HepG2 (cell line): Measurements from ENCODE around the gene DAZAP1. TPM values are rescaled to one million over a fixed set of nuclear protein-coding genes. Genes with fewer than 3 reads are reported as not detected.

Source experiments
- ELF1 ChIP-seq: sonication (generic); formaldehyde crosslinking; IDR thresholded peaks from 2 replicates; pipeline ENCODE4 v1.4.0; 2020; ENCODE audit warnings: missing genetic modification reagents
- GPBP1L1 ChIP-seq: sonication (generic); formaldehyde crosslinking; IDR thresholded peaks from 2 replicates; pipeline ENCODE4 v1.5.0; 2020; ENCODE audit warnings: mild to moderate bottlenecking, missing genetic modification reagents
- GTF3A ChIP-seq: sonication (generic); formaldehyde crosslinking; conservative IDR thresholded peaks from 2 replicates; pipeline ENCODE4 v1.4.0; 2020; ENCODE audit warnings: mild to moderate bottlenecking, missing genetic modification reagents
- GZF1 ChIP-seq: sonication (generic); formaldehyde crosslinking; IDR thresholded peaks from 2 replicates; pipeline ENCODE4 v1.5.1; 2020; ENCODE audit warnings: mild to moderate bottlenecking, missing genetic modification reagents
- HES4 ChIP-seq: sonication (generic); formaldehyde crosslinking; IDR thresholded peaks from 2 replicates; pipeline ENCODE4 v1.9.0; 2021; ENCODE audit warnings: mild to moderate bottlenecking, missing genetic modification reagents, borderline replicate concordance
- HNF4G ChIP-seq, 2 experiments: sonication (generic) in 1 of 2; formaldehyde crosslinking in 1 of 2; IDR thresholded peaks; 2 replicates each; pipeline versions ENCODE4 v1.4.0 to v1.6.1; 2011 to 2020; ENCODE audit warnings: borderline replicate concordance in 2 of 2, low read depth in 2 of 2, mild to moderate bottlenecking in 2 of 2, low read length in 1 of 2, missing genetic modification reagents in 1 of 2, moderate library complexity in 1 of 2
- KLF16 ChIP-seq, 2 experiments: sonication (generic) in 1 of 2; formaldehyde crosslinking in 1 of 2; IDR thresholded peaks; 2 replicates each; pipeline versions ENCODE4 v1.6.1 to v1.8.0; 2016 to 2023; ENCODE audit warnings: missing genetic modification reagents in 2 of 2, missing compliant biosample characterization in 1 of 2
- MXI1 ChIP-seq: IDR thresholded peaks from 3 replicates; pipeline ENCODE4 v1.6.1; 2012; ENCODE audit warnings: low read depth, low read length, inconsistent platforms, borderline replicate concordance
- NCOA5 ChIP-seq: sonication (generic); formaldehyde crosslinking; IDR thresholded peaks from 2 replicates; pipeline ENCODE4 v1.4.0; 2020; ENCODE audit warnings: missing genetic modification reagents
- NFIC ChIP-seq: IDR thresholded peaks from 2 replicates; pipeline ENCODE4 v1.6.1; 2012; ENCODE audit warnings: mild to moderate bottlenecking, low read length, inconsistent platforms
- PBX2 ChIP-seq: IDR thresholded peaks from 2 replicates; pipeline ENCODE4 v1.6.1; 2016; ENCODE audit warnings: control low read depth
- PITX1 ChIP-seq: sonication (generic); formaldehyde crosslinking; IDR thresholded peaks from 2 replicates; pipeline ENCODE4 v1.5.1; 2020; ENCODE audit warnings: mild to moderate bottlenecking, missing genetic modification reagents
- SMAD3 ChIP-seq: sonication (generic); formaldehyde crosslinking; IDR thresholded peaks from 2 replicates; pipeline ENCODE4 v1.4.0; 2020; ENCODE audit warnings: missing genetic modification reagents
- TERF1 ChIP-seq: sonication (generic); formaldehyde crosslinking; IDR thresholded peaks from 2 replicates; pipeline ENCODE4 v1.8.0; 2022; ENCODE audit warnings: mild to moderate bottlenecking, missing genetic modification reagents, moderate library complexity
- ZC3H13 ChIP-seq: sonication (generic); formaldehyde crosslinking; IDR thresholded peaks from 2 replicates; pipeline ENCODE4 v1.8.1; 2023; ENCODE audit warnings: mild to moderate bottlenecking, missing genetic modification reagents, moderate library complexity
- ZFP37 ChIP-seq: sonication (generic); formaldehyde crosslinking; IDR thresholded peaks from 2 replicates; pipeline ENCODE4 v1.4.0; 2020; ENCODE audit warnings: missing genetic modification reagents, borderline replicate concordance
- ZHX1 ChIP-seq: sonication (generic); formaldehyde crosslinking; IDR thresholded peaks from 2 replicates; pipeline ENCODE4 v1.8.1; 2022; ENCODE audit warnings: low read depth, mild to moderate bottlenecking, missing genetic modification reagents
- ZMYM4 ChIP-seq: sonication (generic); formaldehyde crosslinking; IDR thresholded peaks from 2 replicates; pipeline ENCODE4 v1.8.1; 2023; ENCODE audit warnings: mild to moderate bottlenecking, missing genetic modification reagents
- ZNF138 ChIP-seq: sonication (generic); formaldehyde crosslinking; IDR thresholded peaks from 2 replicates; pipeline ENCODE4 v1.5.0; 2020; ENCODE audit warnings: mild to moderate bottlenecking, low read depth, missing genetic modification reagents
- ZNF143 ChIP-seq: sonication (generic); formaldehyde crosslinking; IDR thresholded peaks from 2 replicates; pipeline ENCODE4 v1.4.0; 2020; ENCODE audit warnings: missing genetic modification reagents
- ZNF235 ChIP-seq: sonication (generic); formaldehyde crosslinking; IDR thresholded peaks from 2 replicates; pipeline ENCODE4 v1.8.1; 2023; ENCODE audit warnings: mild to moderate bottlenecking, missing genetic modification reagents, borderline replicate concordance
- ZNF792 ChIP-seq: IDR thresholded peaks from 2 replicates; pipeline ENCODE4 v1.6.1; 2016
- polyA plus RNA-seq, 8 experiments: library from polyadenylated mRNA; depleted of rRNA in 3 of 8; stranded (reverse) in 7 of 8; unstranded in 1 of 8; fragments of >200 nt; fragmentation: Illumina TruSeq in 4 of 8; extraction: Trizol in 4 of 8; gene quantifications; 2 replicates each; pipeline versions ENCODE4 v1.2.1 to v1.2.3, GENCODE V29; 2011 to 2016; ENCODE audit warnings: low read depth in 4 of 8, missing spikeins in 1 of 8, mixed read lengths in 1 of 8; ENCODE audit not compliant: insufficient read depth in 1 of 8
- total RNA-seq, 5 experiments: library from RNA; depleted of rRNA; stranded (reverse); fragments of >200 nt; fragmentation: Illumina TruSeq; extraction: Trizol; gene quantifications; 2 replicates each; pipeline ENCODE4 v1.2.3, GENCODE V29; 2016; ENCODE audit warnings: low read depth in 1 of 5

DAZAP1 gene
- total and polyA plus RNA-seq, 2 of the 13 experiments (the other 11 are each of a cell fraction or from before 2014, with no cell fraction given), result 63.3 to 79.2 TPM

GRCh38 chr19:1395194-1396018 is 12.0 kb upstream of the DAZAP1 start (continued):
- TF ChIP-seq PBX2 (CRISPR knock-in tag) (no peak), ZNF792 (CRISPR knock-in tag) (no peak), HNF4G (IDR thresholded peaks at IDR 0.05; ENCODE audit: borderline replicate concordance, low read depth, low read length) (no peak), HNF4G (CRISPR knock-in tag; IDR thresholded peaks at IDR 0.05; ENCODE audit: borderline replicate concordance, low read depth) (no peak), ZNF143 (CRISPR knock-in tag) (no peak), HES4 (CRISPR knock-in tag) (no peak), KLF16 (CRISPR knock-in tag; IDR thresholded peaks at IDR 0.05) (no peak), TERF1 (CRISPR knock-in tag) (no peak), GTF3A (CRISPR knock-in tag) (no peak), ZC3H13 (CRISPR knock-in tag) (0 out of 2 replicates have a peak, but pooled peaks have one; percentile 78), SMAD3 (CRISPR knock-in tag) (no peak), GPBP1L1 (CRISPR knock-in tag) (no peak), GZF1 (CRISPR knock-in tag) (no peak), ELF1 (no peak), ZHX1 (CRISPR knock-in tag) (peak; percentile 46; the same call in 1 of the 2 replicates), NCOA5 (CRISPR knock-in tag) (0 out of 2 replicates have a peak, but pooled peaks have one; percentile 1), PITX1 (CRISPR knock-in tag) (peak; percentile 13; the same call in 1 of the 2 replicates), ZNF138 (CRISPR knock-in tag) (no peak), ZNF235 (CRISPR knock-in tag) (no peak), NFIC (no peak), ZMYM4 (CRISPR knock-in tag) (no peak), MXI1 (no peak), ZFP37 (no peak)
